ENCODE data around the gene FAM171A1. TPM values are rescaled to one million over a fixed set of nuclear protein-coding genes. Genes with fewer than 3 reads are reported as not detected.
"Not testable (repeated sequence)": the region's sequence is repeated elsewhere in the genome, so short reads cannot be mapped to it uniquely, and the experiment has no call there.

The FAM171A1 gene
- total and polyA plus RNA-seq, 12 donors, result 3.5 to 14.1 (median 5.7) TPM

- 87 to 94% (median 89%) methylated on average over 6 of the region's 6 CpGs for WGBS, 4 donors
- intact Hi-C loops (cut with DNase I), result no loop called here
- no peaks in the 10 kb centered on the region for H3K36me3 ChIP-seq (replicated peaks in 1 of 2)
Observed at GRCh38 chr10:15305634-15306033, 65.5 kb downstream of the FAM171A1 start.

GRCh38 chr10:15305161-15305560 is 65.9 kb downstream of the FAM171A1 start:
- DNase-seq, result no peak
- Histone ChIP-seq H3K27ac (no peak overlapping the region), H3K27me3 (no peaks in the 10 kb centered on the region), H3K36me3 (replicated peaks in 1 of 2) (no peaks in the 10 kb centered on the region), H3K4me3 (no peak overlapping the region), H3K9me3 (replicated peaks in 1 of 3) (no peaks in the 10 kb centered on the region), H3K4me1 (replicated peaks in 1 of 2) (no peaks in the 10 kb centered on the region)
- WGBS, 4 donors, result 87 to 98% (median 91%) methylated on average over 2 of the region's 2 CpGs
- TF ChIP-seq POLR2A (IDR thresholded peaks at IDR 0.05) (no peak), CTCF (IDR thresholded peaks at IDR 0.05) (no peak)
- intact Hi-C loops (cut with DNase I), result no loop called here

More at GRCh38 chr10:15305634-15306033, 65.5 kb downstream of the FAM171A1 start:
- no peak for TF ChIP-seq CTCF (IDR thresholded peaks at IDR 0.05)
- no peak for TF ChIP-seq POLR2A (IDR thresholded peaks at IDR 0.05)
- no peak overlapping the region for H3K27ac ChIP-seq
- no peaks in the 10 kb centered on the region for H3K27me3 ChIP-seq
- no peaks in the 10 kb centered on the region for H3K9me3 ChIP-seq (replicated peaks in 1 of 3)
- no peak overlapping the region for H3K4me3 ChIP-seq
- H3K4me1 ChIP-seq (replicated peaks in 1 of 2), result no peaks in the 10 kb centered on the region
- DNase-seq, result no peak

GRCh38 chr10:15302188-15302956 is 68.7 kb downstream of the FAM171A1 start:
- H3K27me3 ChIP-seq; H3K4me3 ChIP-seq; DNase-seq; H3K4me1 ChIP-seq (replicated peaks in 1 of 2); H3K36me3 ChIP-seq (replicated peaks in 1 of 2); H3K27ac ChIP-seq; H3K9me3 ChIP-seq (replicated peaks in 1 of 3); intact Hi-C loops (cut with DNase I): not testable (repeated sequence)
- 91 to 96% (median 96%) methylated on average over 14 to 15 of the region's 15 CpGs for WGBS, 4 donors

- Histone ChIP-seq H3K4me1 (replicated peaks in 1 of 2) (no peaks in the 10 kb centered on the region), H3K27ac (no peak overlapping the region), H3K27me3 (no peaks in the 10 kb centered on the region), H3K36me3 (replicated peaks in 1 of 2) (no peaks in the 10 kb centered on the region), H3K4me3 (no peak overlapping the region), H3K9me3 (replicated peaks in 1 of 3) (no peaks in the 10 kb centered on the region)
- WGBS, 4 donors, result 75 to 89% (median 81%) methylated on average over 4 of the region's 4 CpGs
- DNase-seq, result no peak
- intact Hi-C loops (cut with DNase I), result no loop called here
- TF ChIP-seq POLR2A (IDR thresholded peaks at IDR 0.05) (no peak), CTCF (IDR thresholded peaks at IDR 0.05) (no peak)
Observed at GRCh38 chr10:15300697-15301096, 70.4 kb downstream of the FAM171A1 start.

GRCh38 chr10:15300145-15300544 is 70.9 kb downstream of the FAM171A1 start:
- Histone ChIP-seq H3K4me1 (replicated peaks in 1 of 2) (no peaks in the 10 kb centered on the region), H3K27ac (no peak overlapping the region), H3K9me3 (replicated peaks in 1 of 3) (no peaks in the 10 kb centered on the region), H3K36me3 (replicated peaks in 1 of 2) (no peaks in the 10 kb centered on the region), H3K27me3 (no peaks in the 10 kb centered on the region), H3K4me3 (no peak overlapping the region)
- intact Hi-C loops (cut with DNase I), result no loop called here
- 58 to 79% (median 66%) methylated on average over 2 of the region's 2 CpGs for WGBS, 4 donors
- DNase-seq, result no peak
- no peak for TF ChIP-seq POLR2A (IDR thresholded peaks at IDR 0.05)
- TF ChIP-seq CTCF (IDR thresholded peaks at IDR 0.05), result no peak
